GM19467 (cell line): Measurements from ENCODE around the gene SLC17A3.

ENCODE experiments used
- ATAC-seq: cut with Tn5 transposase; IDR thresholded peaks from one replicate; pipeline ENCODE4 v1.9.1; 2021; ENCODE audit warnings: mild to moderate bottlenecking, moderate library complexity; ENCODE audit not compliant: unreplicated experiment

Gene SLC17A3

DNA sequence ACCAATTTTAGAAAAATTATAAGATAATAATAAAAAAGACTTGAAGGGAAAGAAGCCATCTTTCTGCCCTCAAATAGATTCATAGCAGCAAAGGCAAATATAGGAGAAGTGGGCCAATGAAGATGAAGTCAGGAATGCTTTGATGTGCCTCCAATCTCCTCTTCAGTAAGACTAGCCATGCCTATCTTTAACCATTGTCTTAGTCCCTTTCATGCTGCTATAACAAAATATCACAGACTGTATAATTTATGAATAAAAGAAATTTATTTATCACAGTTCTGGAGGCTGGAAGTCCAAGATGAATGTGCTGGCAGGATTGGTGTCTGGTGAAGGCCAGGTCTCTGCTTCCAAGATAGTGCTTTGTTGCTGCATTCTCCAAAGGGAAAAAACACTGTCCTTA is 18.8 kb upstream of the SLC17A3 start:
- no peak for ATAC-seq

DNA sequence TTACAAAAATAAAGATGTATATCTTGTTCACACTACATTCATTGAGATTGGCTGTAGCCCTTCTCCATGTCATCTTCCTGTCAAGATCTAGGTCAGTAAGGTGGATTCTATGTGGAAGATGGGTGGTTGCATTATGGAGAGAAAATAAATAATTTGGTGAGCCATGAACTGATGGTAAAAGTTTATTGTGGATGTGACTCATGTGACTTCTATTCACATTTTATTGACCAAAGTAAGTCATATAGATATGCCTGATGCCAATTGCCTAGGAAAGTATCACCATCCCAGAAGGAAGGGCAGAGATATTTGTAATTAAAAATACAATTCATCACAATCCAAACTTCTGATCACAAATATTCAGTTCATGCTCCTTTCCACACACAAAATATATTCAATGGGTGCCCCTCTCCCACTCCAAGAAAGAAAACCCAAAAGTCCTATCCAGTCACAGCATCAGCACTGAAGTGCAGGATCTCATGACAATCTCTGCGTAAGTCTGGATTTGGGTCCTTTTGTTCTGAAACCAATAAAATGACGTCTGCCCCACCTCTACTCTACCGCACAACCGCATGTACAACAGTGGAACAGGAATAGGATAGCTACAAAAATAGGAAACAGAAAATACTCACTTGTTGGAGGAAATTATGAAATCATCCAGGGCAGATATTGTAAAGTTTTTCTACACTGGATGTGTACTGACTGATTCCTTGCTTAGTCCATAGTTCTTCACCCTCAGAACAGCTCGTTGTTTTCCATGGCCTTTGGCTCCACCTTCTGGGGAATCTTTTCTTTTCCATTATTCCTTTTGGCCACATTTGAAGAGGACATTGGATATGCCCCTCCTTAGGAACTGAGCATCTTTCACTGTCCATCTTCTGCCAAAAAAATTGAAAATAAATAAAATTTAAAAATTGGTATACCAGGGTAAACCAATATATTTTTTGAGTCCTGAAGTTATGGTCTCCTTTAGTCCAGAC is 16.1 kb upstream of the SLC17A3 start:
- ATAC-seq: no peak

DNA sequence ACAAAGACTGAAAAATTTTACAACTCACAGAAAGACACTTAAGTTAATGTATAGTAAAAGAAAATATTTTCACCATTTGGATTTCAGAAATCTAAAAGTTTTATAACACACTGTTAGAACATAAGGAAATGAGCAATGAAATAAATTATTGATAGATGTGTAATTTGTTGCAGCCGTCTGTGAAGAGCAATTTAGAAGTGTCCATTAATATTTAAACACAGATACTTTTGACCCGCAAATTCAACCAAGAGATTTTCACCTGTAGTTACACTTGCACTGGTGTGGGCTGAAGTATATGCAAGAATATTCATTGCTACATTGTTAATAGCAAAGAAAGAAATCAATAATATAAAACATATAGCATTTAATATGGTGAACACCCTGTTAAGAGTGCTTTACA is 14.6 kb upstream of the SLC17A3 start:
- ATAC-seq: no peak

GRCh38 chr6:25886066-25886465 is 12.0 kb upstream of the SLC17A3 start:
- ATAC-seq: no peak

GRCh38 chr6:25883991-25884390 is 9.9 kb upstream of the SLC17A3 start:
- no peak for ATAC-seq

DNA sequence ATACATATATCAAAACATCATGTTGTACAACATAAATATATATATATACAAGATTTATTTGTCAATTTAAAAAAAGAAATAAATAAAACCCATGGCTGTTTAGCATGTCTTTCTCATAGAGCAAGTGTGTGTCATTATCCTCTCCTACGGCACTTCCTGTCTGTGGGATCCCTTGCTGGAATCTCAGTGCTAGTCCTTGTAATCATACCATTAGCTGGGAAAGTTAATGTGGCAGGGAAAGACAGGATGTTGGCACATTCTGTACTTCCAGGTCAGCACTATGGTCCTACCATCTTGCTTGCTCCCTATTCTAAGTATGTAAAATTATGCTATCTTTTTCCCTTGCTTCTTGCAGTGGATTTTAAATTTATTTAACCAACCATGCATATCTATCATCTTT is 9.5 kb upstream of the SLC17A3 start:
- ATAC-seq: no peak

DNA sequence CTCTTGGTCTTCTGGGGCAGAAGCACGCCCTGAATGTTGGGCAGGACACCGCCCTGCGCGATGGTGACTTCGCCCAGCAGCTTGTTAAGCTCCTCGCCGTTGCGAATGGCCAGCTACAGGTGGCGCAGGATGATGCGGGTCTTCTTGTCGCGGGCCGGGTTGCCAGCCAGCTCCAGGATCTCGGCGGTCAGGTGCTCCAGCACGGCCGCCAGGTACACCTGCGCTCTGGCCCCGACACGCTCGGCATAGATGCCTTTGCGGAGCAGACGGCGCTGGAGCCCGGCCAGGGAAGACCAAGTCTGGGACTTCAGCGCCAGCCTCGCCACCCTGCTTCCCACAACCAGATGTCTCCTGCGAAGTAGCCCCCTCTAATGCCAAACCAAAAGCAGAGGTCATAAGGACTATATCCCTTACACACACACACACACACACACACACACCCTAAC is 8.0 kb upstream of the SLC17A3 start:
- ATAC-seq: no peak

DNA sequence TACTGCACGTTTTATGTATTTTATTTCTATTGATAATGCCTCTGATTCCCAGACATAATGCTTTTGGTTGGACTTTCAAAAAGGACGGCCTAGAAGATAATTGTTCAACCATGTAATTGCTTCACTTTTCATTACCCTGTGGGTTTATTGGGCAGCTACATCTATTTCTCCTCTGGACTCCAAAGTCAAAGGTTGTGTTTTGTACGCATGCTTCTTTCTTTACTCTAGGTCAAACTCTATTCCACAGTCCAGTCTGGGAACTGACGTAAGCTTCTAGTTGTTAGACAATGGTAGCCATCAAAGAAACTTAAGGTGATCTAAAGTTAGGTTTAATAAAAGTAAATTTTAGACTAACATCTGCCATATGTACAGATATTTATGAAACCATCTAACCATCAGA is 6.6 kb upstream of the SLC17A3 start:
- ATAC-seq: no peak

- ATAC-seq: no peak
Observed at GRCh38 chr6:25878721-25879322, 4.8 kb upstream of the SLC17A3 start.

GRCh38 chr6:25875926-25876602 is 2.0 kb upstream of the SLC17A3 start:
- no peak for ATAC-seq

DNA sequence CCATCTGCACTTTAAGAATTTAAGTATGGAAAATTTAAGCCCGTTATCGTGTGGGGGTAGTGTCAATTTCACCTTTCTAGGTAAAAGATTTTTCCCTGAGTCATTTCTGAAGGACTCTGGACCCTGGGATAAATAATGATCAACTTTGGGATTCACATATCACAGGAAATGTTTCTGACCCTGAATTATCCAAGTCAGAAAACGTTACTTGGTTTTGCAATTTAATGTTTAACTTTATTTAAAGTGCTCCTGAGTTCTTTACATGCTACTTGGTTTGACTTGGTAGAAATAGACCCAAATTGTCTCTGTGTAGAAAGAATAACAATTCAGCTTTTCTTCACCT is 1.5 kb upstream of the SLC17A3 start:
- no peak for ATAC-seq

DNA sequence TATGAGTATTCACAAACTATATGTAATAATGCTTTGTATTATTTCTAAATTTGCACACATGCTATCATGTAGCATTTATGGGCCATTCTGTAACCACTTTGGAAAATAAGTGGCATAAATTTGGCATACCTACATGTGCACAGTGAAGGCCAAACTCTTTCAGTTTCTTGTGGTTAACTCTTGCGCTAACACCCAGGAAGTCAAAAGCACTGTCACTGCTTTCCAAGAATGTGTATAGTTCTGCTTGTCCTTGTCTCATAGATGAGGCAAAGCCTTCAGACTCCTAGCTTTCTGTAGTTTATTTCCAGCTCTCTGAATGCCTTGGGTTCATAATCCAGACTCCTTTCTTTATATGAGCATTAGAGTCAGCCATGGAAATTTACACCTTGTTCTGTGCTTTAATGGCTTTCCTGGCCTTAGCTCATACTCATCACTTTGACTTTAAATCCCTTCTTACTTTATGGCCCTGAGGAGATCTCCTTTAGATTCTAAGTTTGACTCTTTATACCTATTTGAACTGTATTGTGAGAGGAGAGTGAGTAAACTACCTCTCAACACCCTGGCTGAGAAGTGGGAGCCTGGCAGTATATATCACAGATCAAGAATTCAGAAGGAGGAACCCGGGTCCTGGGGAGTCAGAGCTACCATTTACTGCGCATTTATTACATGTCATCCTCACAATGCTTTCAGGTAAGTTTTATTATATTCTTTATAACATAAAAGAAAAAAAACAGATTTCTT is 949 bp upstream of the SLC17A3 start:
- no peak for ATAC-seq

DNA sequence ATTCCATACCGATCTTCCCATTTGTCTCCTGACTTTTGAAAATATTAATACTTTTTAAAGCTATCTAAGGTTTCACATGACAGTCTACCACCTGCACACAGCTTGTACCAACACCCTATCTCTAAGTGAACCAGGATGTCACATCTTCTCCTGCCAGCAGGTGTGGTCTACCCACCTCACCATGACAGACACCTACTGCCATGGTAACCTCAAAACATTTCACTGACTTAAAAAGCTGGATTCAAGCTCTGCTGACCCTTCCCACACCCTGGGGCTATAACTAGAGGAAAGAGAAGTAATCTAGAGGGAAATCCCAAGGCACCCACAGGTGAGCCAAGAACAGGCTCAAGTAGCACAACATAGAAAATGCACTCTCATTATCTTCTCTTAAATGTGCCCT is 1.2 kb downstream of the SLC17A3 start:
- no peak for ATAC-seq

- ATAC-seq: no peak
Observed at GRCh38 chr6:25869840-25870239, 4.2 kb downstream of the SLC17A3 start.

DNA sequence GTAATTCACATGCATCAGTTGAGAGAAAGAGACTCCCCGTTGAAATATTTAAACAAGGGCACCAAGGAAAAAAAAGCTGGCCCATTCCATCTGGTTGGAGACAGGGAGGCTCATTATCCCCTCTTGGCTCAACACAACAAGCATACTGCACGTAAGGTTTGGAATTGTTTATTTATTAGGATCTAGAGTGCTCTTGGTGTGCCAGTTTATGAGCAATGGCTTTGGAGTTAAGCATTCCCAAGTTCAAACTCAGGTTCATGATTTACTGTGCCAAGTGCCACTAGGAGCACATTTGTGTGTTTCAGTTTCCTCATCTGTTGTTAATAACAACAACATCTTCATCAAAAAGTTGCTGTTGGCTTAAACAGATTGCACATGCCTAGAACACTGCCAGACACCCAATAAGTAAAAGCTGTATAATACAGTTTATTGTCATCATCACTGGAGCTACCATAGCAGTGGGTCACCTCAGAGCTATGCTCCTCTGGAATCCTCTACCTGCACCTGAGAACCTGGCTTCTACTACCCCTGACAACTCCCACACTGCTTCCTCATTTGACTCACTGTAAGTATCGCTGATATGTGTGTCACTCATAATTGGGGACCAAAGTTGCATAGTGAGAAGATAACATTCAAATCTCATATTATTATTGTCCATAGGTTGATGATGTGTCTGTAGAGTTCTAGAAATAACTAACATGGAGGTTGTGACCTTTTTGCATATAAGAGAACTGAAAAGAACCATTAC is 5.4 kb downstream of the SLC17A3 start:
- ATAC-seq: no peak

GRCh38 chr6:25866011-25866410 is 8.0 kb downstream of the SLC17A3 start:
- no peak for ATAC-seq

- no peak for ATAC-seq
Observed at GRCh38 chr6:25863360-25863759, 10.7 kb downstream of the SLC17A3 start.

DNA sequence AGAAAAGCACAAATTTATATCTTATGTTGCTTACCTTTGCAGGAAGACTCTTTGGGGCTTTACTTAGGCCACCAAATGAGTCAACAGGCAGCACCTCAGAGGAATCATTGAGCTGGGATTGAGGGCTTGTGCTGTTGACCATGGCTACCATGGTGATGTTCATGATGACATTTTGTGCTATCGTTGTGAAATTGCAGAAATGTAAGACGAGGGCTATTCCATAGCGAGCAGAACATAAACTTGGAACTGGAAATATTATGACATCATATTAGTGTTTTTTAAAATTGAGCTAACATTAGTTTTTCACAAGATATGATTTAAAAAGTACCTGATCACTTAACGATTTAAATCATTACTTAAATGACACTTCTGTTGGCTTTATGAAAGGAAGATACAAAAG is 11.8 kb downstream of the SLC17A3 start:
- ATAC-seq: no peak

GRCh38 chr6:25852756-25853155 is 21.3 kb downstream of the SLC17A3 start:
- no peak for ATAC-seq

DNA sequence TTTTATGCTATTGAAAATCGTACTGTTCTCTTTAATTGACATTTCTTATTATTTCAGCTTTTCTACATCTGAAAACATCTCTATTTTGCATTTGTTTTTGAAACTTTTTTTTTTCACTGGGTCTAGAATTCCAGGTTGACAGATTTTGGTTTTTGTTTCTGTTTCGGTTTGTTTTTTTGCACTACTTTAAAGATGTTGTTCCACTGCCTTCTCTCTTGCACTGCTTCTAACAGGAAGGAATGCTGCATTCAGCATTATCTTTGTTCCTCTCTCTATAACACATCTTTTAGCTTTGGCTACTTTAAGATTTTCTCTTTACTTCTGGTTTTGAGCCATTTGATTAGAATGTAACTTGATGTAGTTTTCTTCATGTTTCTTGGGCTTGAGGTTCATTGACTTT is 22.1 kb downstream of the SLC17A3 start:
- ATAC-seq: no peak
